ENCODE measurements around the gene NCOA7.
A peak's percentile ranks its signal among the peaks of the same experiment; 100 is the strongest.
"Not testable (repeated sequence)": the region's sequence is repeated elsewhere in the genome, so short reads cannot be mapped to it uniquely, and the experiment has no call there.

Gene NCOA7

DNA sequence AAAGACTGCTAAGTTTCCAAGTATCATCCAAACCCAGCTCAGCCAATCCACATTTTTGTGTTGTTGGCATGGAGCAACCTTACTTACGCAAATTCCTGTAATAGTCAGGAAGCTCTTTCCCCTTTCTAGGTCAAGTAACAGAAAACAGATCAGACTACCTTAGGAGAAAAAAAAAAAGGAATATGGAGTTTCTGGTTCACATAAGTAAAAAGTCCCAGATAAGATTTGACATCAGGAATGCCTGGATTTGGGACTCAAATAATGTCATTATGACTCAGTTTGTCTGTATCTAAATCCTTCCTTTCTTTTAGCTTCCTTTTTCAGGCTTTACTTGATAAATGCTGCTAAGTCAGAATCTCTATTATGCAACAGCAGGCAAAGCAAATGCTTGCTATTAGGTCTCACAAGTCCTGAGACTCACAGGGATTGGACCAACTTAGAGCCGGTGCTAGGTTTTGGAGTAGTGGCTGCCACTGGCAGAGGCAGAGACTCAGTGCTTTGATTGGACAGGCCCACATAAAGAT lies 44.5 kb downstream of the NCOA7 start:
- no peak for DNase-seq (ENCODE audit: low spot score)

DNA sequence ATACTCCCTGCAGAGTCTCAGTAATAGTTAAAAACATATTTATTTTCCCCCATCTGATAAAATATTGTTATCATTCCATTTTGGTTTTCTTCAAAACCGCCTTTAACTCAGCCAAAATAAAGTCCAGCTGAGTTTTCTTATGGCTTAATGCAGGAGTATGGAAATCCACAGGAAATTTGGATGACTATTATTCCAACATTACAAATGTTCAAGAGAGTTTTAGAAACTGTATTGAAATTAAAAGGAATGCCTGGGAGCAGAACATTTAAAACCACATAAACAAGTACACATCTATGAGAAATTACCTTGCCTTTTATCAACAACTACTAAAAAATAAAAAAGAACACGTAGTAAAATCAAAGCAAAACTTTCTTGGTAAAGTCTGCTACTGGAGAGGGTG lies 45.7 kb downstream of the NCOA7 start:
- no peak for DNase-seq (ENCODE audit: low spot score)

DNA sequence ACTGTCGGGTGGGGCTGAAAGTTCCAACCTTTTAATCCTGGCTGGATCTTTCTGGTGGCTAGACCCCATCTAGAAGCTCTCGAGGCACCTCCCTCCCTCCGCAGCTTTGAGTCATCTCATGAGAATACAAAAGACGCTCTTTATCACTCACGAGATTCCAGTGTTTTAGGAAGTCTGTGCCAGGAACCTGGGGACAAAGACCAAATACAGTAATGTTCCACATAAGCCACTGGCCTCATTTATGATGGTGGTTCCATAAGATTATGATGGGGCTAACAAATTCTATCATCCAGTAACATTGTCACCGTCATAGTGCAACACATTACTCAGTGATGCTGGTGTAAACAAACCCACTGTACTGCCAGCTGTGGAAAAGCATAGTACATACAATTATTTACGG lies 48.7 kb downstream of the NCOA7 start:
- DNase-seq (ENCODE audit: low spot score) = no peak

DNA sequence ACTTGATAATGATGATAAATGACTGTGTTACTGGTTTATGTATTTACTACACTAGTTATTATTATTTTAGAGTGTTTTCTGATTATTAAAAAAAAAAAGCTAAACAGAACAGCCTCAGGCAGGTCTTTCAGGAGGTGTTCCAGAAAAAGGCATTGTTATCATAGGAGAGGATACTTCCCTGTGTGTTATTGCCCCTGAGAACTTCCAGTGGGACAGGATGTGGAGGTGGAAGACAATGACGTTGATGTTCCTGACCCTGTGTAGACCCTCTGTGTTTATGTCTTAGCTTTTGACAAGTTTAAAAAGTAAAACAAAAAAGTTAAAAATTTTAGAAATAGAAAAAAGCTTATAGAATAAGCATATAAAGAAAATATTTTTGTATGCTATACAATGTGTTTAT lies 49.1 kb downstream of the NCOA7 start:
- no peak for DNase-seq (ENCODE audit: low spot score)

DNA sequence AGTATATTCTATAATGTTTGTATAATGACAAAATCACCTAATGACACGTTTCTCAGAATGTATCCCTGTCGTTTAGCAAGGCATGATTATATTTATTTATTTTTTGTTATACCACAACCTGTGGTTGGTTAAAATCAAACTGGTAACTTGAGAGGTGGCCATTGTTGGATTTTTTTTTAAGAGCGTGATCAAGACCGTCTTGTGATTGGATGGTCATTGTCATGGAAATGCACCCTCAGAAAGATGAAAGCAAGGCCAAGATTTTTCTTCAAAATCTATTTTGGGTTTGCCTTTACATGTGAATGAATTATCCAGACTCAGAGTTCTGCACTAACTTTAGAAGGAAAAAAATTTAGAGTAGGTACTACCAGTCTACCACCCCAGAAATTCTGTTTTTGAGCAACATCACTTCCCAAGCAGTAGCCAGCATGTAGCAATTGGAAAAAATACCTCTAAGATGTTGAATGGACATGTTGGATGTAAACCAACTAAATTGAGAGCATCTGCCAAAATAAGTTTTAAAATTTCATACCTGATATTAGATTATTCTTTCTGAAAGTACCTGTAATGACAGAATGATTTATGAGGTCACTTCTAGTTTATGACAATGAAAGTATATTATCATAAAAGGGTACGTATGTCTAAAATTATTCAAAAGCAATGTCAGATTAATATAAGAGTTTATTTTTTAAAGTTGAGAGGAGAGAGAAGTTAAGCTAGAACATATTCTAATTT lies 50.8 kb downstream of the NCOA7 start:
- no peak for DNase-seq (ENCODE audit: low spot score)

DNA sequence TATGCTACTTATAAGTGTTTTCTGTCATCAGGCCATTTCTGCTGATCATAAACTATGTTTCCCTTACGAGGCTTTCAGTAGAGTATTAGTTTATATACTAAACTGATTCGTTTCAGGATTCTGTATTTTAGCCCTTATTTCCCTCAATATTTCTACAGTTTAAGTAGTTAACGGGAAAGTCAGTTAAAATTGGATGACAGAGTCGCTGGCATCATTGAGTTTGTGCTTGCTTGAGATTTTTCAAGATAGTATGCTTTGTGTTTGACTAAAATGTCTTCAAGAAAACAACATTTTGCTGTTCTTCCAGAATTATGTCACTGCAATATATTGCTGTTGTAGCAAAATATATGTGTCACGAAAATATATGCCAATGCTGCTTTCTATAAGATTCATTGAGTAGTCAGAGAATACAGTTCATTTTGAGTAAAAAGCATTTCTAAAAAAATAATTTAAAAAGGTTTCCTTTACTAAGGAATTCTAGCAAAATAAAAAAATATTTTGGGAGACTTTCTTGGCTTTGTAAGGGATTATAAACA lies 51.4 kb downstream of the NCOA7 start:
- no peak for DNase-seq (ENCODE audit: low spot score)

DNA sequence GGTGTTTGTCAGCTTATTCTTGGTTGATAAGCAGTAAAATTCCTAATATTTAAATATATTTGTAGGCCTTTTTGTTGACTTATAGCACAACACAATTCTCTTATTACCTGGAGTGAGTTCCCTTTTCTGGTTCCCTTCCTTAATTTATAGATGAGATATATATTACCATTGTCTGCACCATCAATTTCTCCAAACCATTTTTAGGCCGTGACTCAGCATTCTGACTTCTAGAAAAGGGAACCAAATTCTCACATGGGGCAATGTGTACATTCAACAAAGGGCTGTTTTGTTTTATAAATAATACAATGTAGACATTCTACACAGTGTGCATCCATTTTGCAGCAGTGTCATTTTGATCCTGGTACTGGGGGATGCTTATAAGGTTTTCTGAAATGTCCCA lies 52.8 kb downstream of the NCOA7 start:
- no peak for DNase-seq (ENCODE audit: low spot score)

DNA sequence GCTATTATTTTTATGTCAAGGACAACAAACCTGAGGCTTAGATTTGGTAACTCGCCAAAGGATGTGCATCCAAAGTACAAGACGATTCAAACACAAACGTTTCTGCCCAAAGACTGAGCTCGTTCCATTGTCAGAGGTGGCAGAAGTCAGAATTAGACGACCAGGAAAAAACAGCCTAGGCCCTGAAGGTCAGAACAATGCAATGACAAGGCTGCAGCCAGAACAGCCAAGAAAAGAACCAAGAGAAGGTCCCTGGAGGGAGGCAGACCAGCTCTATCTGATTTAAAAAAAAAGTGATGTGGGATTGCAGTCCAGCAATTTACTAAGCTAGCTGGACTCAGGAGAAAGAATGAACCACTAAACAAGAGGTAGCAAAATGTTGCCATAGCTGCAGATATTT lies 54.2 kb downstream of the NCOA7 start:
- no peak for DNase-seq (ENCODE audit: low spot score)

DNA sequence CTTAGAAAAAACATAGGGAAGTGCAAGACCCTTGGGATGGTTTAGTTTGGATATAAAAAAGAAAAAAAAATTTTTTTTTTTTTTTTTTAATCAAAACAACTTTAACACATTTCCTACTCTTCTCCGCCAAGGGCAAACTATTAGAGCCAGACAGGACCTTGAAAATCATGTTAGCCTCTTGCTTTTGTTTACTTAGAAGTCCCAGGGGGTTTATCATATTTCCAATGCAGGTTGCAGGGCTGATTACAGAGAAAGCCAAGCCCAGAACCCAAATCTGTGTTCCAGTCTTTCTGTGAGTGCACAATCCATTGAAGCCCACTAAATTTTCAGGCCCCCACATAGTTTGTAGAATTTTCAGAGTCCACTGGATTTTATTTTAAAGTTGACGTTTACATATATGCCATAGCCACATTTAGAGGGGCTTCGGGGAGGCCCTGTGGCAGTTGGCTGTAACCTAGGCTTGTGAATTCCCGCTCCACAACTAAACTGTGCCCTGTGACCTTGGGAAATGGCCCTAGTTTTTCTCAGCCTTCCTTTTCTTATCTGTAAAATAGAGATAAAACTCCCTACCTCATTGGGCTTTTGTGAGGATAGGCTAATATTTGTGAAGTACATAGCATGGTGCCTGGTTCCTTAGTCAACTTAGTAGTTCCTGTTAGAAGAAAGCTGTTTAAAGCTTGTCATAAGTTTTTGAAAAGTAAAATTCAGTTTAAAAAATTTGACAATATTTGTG lies 55.7 kb downstream of the NCOA7 start:
- no peak for DNase-seq (ENCODE audit: low spot score)

DNA sequence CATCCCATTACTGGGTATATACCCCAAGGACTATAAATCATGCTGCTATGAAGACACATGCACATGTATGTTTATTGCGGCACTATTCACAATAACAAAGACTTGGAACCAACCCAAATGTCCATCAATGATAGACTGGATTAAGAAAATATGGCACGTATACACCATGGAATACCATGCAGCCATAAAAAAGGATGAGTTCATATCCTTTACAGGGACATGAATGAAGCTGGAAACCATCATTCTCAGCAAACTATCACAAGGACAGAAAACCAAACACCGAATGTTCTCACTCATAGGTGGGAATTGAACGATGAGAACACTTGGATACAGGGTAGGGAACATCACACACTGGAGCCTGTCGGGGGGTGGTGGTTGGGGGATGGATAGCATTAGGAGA lies 57.5 kb downstream of the NCOA7 start:
- DNase-seq (ENCODE audit: low spot score) = not testable (repeated sequence)

DNA sequence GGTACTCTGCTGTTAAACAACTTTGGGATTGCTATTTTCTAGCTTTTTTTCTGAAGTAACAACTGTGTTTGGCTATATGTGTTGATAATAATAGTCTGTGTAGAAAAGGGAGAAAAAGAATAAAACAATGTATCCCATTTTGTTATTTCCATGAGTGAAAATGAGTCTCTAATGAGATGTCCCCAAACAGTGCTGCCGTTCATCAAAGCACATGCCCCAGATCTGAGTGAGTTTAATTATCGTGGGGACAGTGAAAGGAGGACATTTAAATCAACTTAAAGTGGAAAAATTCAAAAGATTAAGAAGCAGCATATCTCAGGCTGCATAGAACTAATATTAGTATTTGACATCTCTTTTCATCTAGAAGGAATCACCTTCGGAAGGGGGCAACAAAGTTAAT lies 59.6 kb downstream of the NCOA7 start:
- DNase-seq (ENCODE audit: low spot score) = no peak

DNA sequence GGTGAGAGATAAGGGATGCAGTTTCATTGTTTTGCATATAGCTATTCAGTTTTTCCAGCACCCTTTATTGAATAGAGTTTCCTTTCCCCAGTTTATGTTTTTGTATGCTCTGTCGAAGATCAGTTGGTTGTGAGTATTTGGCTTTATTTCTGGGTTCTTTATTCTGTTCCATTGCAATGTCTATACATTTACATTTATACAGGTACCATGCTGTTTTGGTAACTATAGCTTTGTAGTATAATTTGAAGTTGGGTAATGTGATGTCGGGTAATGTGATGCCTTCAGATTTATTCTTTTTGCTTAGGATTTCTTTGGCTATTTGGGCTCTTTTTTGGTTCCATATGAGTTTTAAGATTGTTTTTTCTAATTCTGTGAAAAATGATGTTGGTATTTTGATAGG lies 61.8 kb downstream of the NCOA7 start:
- no peak for DNase-seq (ENCODE audit: low spot score)

DNA sequence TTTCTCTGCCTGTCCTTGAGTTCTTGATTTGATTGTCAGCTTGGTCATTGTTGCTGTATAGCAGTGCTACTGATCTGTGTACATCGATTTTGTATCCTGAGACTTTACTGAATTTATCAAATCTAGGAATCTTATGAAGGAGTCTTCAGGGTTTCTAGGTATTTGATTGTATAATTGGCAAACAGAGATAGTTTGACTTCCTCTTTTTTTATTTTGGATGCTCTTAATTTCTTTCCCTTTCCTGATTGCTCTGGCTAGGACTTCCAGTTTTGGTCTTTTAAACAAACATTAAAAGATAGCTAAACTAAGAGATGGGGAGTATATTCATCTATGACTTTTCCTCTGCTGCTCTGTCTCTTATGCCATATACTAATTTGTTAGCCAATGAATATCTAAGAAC lies 62.4 kb downstream of the NCOA7 start:
- DNase-seq (ENCODE audit: low spot score) = no peak

DNA sequence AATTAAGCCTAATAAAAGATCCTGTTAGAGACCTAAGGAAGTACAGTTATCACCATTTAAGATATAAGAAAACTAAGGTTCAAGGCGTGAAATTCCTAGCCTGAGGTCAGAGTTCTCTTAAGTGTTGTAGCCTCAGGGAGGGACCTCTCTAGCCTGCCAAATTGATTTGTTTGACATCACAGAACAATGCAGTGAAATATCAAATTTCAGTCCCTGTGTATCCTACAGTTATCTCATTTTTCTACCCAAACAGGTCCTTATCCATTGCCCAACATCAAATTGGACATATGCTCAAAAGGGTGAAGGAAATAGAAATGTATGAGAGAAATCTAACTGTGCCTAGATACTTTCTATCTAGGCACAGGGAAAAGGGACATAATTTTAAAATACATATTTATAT lies 63.0 kb downstream of the NCOA7 start:
- no peak for DNase-seq (ENCODE audit: low spot score)

DNA sequence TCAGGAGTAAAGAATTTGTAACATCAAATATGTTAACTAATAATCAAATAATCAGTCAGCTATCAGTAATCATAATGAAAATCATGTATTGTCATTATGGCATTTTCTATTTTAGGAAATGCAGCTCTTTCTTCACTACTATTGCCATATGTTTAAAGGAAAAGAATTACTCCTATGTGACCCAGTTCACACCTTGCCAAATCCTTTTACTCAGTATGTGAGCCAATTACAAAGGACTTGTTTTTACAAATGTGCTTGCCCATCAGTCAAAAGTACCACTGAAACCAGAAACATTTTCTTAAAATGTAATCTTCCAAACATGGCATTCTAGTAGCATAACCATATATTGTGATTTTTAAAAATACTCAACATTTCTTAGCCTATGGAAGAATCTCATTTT lies 63.6 kb downstream of the NCOA7 start:
- no peak for DNase-seq (ENCODE audit: low spot score)

DNA sequence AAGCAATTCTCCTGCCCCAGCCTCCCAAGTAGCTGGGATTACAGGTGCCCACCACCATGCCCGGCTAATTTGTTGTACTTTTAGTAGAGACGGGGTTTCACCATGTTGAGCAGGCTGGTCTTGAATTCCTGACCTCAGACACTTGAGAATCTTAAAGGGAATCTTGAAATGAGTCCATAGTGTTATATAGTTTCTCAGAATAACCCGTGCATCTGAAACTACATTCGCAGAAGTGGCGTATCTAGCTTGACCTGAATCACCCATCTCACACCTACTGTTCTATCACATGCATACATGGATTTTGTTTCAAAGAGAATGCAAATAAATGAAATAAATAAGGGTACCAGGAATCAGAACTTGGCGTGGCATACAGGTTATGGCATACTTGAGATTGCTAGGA lies 65.0 kb downstream of the NCOA7 start:
- no peak for DNase-seq (ENCODE audit: low spot score)

DNA sequence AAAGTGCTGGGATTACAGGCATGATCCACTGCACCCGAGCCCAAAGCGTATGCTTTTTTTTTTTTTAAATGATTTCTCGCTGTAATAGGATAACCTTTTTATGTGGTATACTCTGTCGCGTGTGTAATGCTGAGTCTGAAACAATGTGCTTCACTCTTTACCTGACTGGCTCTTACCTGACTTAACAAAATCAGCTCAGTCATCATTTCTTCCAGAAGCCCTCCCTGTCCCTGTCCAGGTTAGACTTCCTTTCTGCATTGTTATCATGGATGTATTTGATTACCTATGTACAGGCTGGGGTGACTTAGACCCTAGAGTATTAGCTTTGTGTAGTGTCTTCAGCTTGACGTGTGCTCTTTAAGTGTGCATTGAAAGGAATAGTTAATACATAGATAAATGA lies 67.1 kb downstream of the NCOA7 start:
- no peak for DNase-seq (ENCODE audit: low spot score)

DNA sequence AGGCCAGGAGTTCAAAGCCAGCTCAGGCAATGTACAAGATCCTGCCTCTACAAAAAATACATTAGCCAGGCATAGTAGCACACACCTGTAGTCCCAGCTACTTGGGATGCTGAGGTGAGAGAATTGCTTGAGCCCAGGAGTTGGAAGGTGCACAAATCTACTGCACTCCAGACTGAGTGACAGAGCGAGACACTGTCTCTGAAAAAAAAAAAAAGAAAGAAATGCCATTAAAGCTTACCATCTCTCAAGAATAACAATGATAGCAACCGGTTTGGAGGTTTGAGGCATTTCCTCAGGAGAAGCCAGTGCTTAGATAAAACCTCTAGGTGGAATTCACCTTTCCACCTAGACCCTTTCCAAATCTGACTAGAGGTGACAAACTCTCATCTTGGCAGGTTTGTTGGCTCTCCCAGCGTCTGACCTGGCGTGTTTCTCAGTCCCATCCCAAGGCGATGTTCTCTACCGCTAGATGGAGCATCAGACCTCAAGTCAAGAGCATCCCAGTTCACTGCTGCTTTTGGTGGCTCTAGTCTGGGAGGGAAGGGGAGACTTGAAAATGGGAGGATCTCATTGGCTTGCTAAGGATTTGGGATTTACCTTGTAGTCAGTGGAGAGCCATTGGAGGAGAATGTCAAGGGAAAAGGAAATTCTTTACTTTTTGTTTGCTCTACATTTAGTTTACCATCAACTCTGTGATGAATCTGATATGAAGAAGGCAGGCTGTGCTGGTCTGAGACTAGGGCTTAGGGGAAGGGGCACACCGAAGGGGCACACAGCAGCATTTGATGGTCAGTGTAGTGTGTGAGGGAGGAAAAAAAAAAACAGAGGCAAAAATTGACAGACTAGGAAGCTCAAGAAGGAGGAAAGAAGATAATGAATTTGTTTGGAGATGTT lies 67.9 kb downstream of the NCOA7 start:
- DNase-seq (ENCODE audit: low spot score) = peak; percentile 62

DNA sequence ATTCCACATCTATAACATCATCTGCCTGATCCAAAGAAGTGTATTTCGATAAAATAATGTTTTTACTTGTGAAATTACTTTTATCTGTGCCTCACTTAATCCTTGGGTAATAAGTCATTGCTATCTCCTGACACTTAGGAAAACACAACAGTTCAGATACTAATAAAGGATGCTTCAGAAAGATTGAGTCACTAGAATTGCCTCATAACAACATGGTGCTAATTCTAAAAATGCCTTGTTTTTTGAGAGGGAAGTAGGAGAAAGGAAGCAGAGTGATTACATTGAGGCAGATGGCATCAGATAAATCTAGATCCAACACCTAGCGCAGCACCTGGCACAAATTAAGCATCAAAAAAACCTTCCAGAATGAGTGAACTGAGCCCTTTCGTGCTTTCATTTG lies 69.0 kb downstream of the NCOA7 start:
- DNase-seq (ENCODE audit: low spot score) = no peak

DNA sequence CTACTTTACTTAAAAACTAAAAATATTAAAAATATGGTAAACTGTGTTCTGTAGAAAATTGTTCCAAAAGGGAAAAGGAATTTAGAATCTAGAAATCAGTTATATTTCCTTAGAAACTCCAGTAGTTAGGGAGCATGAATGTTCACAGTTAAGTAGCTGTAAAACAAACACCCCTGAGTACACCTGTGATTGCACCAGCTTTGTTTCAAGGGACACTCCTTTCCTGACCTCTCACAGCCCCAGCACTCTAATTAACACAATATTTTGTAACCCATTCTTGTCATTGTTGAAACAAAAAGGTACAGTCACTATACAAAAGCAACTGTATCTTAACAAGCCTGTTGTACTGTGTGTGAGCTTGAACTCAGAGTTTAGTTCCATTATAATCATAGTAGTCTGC lies 72.3 kb downstream of the NCOA7 start:
- no peak for DNase-seq (ENCODE audit: low spot score)

DNA sequence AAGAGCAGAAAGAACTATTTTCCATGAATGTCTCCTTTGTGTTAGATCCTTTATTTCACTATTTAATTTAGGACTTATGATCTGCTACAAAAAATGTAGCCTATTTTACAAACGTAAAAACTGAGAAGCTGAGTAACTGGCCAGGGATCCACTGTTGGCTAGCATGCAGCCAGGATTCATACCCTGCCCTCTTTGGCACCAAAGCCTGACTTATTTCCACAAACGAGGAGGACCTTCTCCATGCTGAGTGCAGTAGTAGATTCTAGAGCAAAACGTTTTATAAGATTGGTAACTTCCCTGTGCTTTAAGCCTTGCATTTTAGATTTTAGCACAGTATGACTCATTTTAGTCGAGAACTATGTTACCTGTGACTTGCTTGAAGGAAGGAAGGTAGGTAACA lies 74.3 kb downstream of the NCOA7 start:
- DNase-seq (ENCODE audit: low spot score) = no peak

DNA sequence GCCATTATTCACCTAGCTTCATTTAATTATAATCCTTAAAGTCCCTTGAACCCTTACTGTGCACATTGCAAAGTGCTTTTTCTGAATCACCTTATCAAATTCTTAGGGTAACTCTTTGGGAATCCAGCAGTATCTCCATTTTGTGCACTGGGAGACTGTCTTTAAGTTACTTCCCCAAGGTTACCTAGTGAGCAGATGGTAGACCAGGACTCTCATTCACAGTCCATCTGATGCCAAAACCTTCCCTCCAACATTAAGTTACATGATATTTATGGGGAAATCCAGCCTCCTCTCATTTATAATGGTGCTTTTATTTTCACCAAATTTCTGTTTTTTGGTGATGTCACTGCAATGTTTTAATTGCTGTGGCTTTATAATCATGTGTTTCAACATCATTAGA lies 75.7 kb downstream of the NCOA7 start:
- DNase-seq (ENCODE audit: low spot score) = no peak
